SK-N-DZ (cell line): Measurements from ENCODE around the gene GLYATL2. TPM values are rescaled to one million over a fixed set of nuclear protein-coding genes. Genes with fewer than 3 reads are reported as not detected.

Experiments
- DNase-seq: peaks from one replicate; pipeline ENCODE4 v3.0.0-alpha.2; 2015; ENCODE audit warnings: low spot score
- polyA plus RNA-seq, 2 experiments: library from polyadenylated mRNA; depleted of rRNA; stranded (reverse); fragments of >200 nt; gene quantifications; 2 replicates each; pipeline ENCODE4 v1.2.3, GENCODE V29; 2014

GLYATL2 gene, protein sequence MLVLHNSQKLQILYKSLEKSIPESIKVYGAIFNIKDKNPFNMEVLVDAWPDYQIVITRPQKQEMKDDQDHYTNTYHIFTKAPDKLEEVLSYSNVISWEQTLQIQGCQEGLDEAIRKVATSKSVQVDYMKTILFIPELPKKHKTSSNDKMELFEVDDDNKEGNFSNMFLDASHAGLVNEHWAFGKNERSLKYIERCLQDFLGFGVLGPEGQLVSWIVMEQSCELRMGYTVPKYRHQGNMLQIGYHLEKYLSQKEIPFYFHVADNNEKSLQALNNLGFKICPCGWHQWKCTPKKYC
- polyA plus RNA-seq (2014; cell fraction: cytosol; rRNA removed), result 0.95 and 1.3 TPM in 2 replicates
- polyA plus RNA-seq (2014; cell fraction: nucleus; rRNA removed), result 2.1 and 2.6 TPM in 2 replicates

DNA sequence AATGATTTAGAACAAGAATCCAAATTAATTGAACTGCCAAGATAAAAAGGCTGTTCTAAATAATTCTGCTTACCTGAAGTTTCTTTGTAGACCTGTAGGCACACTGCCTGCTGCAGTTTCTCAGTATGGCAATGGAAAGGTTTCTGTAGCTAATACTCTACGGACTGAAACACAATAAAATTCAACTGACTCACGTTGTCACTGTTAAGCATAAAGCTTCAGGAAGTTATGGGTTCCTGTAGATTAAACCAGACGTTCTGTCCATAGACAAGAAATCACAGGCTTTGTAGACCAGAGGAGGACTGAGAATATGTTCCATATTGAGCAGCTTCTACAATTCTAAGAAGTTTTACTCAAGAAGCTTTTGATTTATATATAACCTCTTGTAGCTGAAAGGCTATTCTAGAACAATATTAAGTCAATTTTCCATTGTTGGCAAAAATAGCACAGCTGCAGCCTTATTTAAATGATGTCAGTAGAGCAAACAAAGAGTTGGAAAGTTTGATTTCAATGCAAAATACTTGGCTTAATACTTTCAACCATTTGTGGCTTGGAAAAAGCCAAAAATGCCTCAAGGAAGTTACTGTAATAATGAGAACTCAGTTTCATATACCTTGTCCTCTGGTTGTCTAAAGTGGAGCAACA, at the start of gene GLYATL2:
GLYATL2 (minus strand) TSS at position 344 of the 645 bp plus-strand sequence. CDS start 5,092 bp downstream, outside the sequence.
- DNase-seq, result no peak

GRCh38 chr11:58893899-58894298, 49.4 kb upstream of the GLYATL2 start:
- no peak for DNase-seq

GRCh38 chr11:58888579-58888978, 44.1 kb upstream of the GLYATL2 start:
- DNase-seq, result no peak

- DNase-seq, result no peak
Observed at GRCh38 chr11:58887452-58887851, 42.9 kb upstream of the GLYATL2 start.

DNA sequence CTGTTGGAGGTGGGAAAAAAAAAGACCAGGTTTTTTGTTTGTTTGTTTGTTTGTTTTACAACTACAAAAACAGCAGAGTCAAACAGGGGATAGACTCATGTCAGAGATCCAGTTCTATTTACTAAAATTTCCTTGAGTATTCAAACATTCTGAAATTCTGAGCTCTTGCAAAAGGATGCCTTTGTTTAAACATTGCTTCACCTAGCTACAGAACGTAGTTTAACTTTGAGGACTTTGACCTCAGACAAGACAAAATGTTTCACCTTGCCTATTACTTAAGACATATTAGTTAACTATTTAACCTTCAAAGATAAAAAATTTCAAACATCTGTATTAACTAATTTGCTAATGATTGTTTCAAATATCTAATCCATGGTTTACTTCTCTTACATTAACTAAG, 36.1 kb upstream of the GLYATL2 start:
- DNase-seq, result no peak

DNA sequence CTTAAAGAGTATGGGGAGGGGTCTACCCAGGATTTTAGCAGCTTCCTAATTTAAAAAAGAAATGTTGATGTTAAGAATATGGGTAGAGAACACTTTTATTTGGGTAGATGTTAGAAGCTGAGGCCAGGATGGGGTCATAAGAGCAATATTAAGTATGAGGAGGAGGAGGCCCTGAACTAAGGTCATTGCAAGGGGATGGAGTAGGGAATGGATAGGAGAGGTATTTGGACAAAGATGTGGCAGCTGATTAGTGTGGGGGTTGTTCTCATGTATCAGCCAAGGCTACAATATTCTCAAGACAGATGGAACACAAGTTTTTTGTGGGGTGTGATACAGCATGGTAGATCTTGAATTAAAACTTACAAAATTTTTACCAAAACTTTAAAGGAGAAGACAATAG, 35.7 kb upstream of the GLYATL2 start:
- no peak for DNase-seq

DNA sequence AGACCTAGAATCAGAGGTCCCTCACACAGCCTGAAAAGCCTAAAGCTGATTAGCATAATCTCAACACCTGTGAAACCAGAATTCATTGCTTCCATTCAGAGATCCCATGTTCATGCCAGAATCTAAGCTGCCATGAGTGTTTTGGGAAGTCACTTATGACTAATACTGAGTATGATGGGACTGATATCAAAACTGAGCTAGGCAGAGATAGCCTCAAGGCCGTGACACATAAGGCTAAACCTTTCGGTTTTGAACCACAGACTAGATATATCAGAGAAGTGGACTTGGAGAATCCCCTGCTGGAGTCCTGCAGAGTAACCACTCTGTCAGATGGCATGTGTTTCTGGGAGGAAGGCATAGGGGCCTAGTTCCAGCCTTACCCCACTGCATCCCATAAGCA, 23.1 kb upstream of the GLYATL2 start:
- no peak for DNase-seq

DNA sequence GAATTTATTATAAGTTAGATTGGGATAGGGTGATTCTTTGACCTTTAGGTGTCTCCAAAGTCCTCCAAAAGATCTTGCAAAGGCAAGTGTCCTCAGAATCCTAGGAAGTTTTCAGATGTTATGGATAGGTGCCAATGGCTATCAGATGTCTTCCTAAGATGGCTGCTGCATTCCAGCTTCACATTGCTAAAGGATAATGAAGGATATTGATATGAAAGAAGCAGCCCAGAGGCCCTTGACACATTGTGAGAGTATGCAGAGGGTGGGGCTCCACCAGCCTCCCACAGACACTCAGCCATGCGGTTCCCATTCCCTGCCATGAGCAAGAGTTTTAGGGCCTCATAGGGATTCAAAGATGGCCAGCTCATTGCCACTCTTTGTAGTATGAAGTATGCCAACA, 22.3 kb upstream of the GLYATL2 start:
- DNase-seq, result no peak

DNA sequence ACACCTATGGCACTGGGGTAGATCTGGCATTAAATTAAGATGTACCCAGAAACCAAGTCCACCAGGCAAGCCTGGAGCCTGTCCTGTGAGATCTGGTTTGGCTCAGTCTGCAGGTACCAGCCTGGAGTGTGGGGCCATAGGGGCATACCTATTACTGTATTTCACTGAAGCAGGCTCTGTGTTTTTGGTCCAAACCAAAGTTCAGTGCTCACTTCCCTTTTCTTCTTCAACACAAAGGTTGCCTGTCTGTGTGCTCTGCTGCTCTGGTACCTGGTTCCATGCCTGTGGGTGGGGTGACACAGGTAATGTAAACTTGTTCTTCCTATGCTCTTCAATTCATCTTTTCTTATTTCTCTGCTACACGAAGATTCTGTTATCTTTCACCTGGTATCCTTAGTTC, 19.8 kb upstream of the GLYATL2 start:
- no peak for DNase-seq

- peak; percentile 2 for DNase-seq
Observed at GRCh38 chr11:58863697-58864096, 19.2 kb upstream of the GLYATL2 start.

GRCh38 chr11:58861533-58861932, 17.0 kb upstream of the GLYATL2 start:
- no peak for DNase-seq

- no peak for DNase-seq
Observed at GRCh38 chr11:58856806-58857205, 12.3 kb upstream of the GLYATL2 start.

GRCh38 chr11:58845386-58845785, 882 bp upstream of the GLYATL2 start:
- peak; percentile 1 for DNase-seq

GRCh38 chr11:58837707-58838388, 6.7 kb downstream of the GLYATL2 start:
- DNase-seq, result no peak

DNA sequence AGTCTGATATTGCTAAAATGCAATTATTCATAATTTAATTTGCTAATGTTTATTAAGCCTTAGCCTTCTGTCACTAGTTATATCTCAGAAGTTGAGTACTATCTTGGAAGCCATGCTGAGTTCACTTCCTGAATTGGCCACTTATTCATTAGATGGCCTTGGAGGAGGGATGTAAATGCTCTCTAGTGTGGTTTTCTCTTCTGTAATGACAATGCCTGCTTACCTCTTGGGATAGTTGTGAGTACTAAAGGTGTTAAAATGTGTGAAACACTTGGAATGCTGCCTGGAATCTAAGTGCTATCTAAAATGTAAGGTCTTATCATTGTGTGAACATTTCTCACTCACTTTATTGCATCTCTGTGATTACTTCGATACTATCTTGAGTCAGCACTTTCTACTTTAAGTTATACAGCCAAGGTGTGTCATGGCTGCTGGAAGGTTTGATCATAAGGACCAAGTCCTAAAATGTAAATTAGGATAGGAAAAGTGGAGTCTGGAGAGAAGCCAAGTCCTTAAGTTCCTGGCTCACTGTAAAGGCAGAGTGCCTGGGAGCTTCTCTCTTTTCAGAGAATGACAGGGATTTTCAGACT, 12.4 kb downstream of the GLYATL2 start:
- no peak for DNase-seq

GRCh38 chr11:58830673-58831301, 13.7 kb downstream of the GLYATL2 start:
- no peak for DNase-seq

DNA sequence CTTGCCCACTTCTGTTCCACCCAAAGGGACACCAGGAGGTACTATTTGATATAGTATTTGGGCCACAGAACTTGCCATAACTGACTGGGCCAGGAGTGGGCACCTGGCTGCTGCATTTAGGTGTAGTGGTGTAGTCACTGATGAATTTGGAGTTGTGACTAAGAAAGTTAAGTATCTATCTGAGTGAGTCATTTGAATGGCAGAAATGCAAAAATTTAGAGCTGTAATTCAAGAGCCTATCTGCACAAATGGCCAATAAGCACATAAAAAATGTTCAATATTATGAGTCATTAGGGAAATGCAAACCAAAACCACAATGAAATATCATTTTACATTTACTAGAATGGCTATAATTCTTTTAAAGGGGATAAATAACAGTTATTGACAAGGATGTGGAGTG, 14.7 kb downstream of the GLYATL2 start:
- no peak for DNase-seq

- DNase-seq, result no peak
Observed at GRCh38 chr11:58813693-58814092, 30.8 kb downstream of the GLYATL2 start.

DNA sequence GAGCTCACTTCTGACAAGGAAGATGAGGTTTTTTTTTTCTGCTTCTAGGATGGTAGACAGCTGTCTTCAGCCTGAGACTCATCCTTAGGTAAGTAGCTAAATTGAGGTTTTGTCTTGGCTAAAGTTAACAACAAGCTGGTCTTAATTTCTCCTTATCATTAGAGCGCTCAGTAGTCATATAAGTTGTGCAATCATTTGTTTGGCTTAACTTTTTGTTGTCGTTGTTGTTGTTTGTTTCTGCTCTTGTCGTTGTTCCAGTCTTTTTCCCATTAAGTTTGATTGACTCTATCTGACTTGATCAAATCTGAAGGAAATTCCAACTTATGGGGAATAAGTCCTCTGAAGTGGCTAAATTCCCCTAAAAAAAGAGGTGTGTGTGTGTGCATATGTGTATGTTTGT, 33.0 kb downstream of the GLYATL2 start:
- no peak for DNase-seq

- DNase-seq, result no peak
Observed at GRCh38 chr11:58807343-58807742, 37.2 kb downstream of the GLYATL2 start.

DNA sequence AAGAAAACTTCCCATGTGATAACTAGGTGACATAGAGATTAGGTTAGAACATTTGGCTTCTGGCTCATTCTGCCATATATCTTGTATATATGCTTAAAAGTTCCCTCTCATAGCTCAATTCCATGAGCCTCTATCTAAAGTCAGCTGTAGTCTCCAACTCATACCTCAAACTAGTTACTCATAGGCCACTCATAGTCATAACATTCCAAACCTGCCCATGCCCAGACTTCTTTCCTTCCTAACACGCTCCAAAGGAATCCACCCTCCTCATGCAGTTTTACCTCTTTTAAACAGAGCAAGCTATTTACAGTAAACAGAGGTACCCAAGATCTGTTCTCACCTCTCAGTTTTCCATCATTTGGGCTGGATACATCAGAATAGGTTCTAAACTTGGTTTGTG, 39.4 kb downstream of the GLYATL2 start:
- no peak for DNase-seq
